Putamen (tissue), 1 donor: ENCODE data around the gene HELZ2.
A peak's percentile ranks its signal among the peaks of the same experiment; 100 is the strongest.
"Not testable (repeated sequence)": the region's sequence is repeated elsewhere in the genome, so short reads cannot be mapped to it uniquely, and the experiment has no call there.

Experiments used
- DNase-seq: peaks from one replicate; pipeline ENCODE4 v3.0.0-alpha.2; 2016; ENCODE audit warnings: low spot score

The HELZ2 gene

GRCh38 chr20:63580796-63581461, 6.9 kb upstream of the HELZ2 start:
- peak; percentile 45 for DNase-seq

DNA sequence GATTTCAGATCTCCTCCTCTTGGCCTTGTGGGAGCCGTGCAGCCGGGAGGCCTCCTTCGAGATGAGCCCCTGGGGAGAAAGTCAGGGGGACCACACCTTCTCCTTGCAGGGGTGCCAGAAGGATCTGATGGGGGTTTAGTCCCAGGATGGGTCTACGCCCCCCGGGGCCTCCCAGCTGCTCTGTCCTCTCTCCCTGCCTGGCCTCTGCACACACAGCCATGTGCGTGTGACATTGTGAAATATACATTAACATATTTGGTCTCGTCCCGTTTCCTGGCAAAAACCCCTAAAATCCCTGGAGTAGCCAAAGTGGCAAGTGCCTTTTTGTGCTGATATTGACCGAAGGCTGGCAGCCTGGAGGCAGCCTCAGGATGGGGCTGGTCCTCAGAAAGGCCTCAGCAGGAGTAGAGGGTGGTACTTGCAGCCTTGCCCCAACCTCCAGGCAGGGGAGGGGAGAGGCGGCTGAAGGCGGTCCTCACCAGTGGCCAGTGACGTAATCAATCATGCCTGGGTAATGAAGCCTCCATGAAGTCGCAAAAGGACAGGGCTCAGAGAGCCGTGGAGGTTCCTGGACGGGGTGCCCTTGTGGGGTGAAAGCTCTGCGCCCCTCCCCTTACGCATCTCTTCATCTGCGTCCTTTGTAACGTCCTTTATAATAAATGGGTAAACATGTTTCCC, 5.1 kb upstream of the HELZ2 start:
- no peak for DNase-seq

GRCh38 chr20:63578224-63579016, 4.4 kb upstream of the HELZ2 start:
- DNase-seq, result no peak

GRCh38 chr20:63577317-63577894, 3.4 kb upstream of the HELZ2 start:
- no peak for DNase-seq

DNA sequence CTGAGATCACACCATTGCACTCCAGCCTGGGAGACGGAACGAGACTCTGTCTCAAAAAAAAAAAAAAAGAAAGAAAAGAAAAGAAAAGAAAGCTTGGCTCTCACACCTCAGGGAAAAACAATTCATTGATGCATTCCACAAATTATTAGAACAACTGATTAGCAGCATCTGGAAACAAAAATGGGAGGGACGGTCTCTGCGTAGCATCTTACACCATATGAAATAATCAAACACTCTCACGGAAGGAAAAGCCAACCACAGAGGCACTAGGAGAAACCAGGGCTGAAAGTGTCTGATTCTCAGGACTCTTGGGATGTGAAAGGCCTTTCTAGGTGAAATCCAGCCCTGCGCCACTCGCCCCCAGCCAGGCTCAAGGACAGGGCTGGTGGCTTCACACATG, 2.3 kb upstream of the HELZ2 start:
- DNase-seq, result no peak

GRCh38 chr20:63574829-63575743, 1.0 kb upstream of the HELZ2 start:
- DNase-seq, result no peak

DNA sequence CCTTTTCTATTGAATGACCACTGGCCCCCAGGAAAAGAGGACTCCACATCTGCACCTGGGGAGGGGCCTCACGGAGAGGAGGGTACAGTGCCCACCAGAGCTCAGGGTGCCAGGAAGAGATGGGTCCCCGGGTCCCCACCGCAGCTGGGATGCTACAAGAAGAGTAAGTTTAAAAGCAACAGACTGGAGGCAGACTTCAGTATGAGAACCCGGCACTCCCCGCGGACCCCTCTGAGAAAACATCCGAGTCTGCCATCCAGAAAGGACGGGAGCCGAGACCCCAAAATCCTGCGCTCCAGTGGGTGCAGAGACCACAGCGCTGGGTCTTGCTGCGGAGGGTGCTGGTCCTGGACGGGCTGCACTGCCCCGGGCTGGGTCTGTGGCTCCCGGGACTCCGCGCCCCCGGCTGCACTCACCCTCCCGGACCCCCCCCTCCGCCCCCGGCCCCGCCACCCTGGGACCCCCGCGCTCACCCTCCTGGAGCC, 350 bp downstream of the HELZ2 start:
- no peak for DNase-seq

GRCh38 chr20:63572788-63573646, 1.0 kb downstream of the HELZ2 start:
- no peak for DNase-seq

DNA sequence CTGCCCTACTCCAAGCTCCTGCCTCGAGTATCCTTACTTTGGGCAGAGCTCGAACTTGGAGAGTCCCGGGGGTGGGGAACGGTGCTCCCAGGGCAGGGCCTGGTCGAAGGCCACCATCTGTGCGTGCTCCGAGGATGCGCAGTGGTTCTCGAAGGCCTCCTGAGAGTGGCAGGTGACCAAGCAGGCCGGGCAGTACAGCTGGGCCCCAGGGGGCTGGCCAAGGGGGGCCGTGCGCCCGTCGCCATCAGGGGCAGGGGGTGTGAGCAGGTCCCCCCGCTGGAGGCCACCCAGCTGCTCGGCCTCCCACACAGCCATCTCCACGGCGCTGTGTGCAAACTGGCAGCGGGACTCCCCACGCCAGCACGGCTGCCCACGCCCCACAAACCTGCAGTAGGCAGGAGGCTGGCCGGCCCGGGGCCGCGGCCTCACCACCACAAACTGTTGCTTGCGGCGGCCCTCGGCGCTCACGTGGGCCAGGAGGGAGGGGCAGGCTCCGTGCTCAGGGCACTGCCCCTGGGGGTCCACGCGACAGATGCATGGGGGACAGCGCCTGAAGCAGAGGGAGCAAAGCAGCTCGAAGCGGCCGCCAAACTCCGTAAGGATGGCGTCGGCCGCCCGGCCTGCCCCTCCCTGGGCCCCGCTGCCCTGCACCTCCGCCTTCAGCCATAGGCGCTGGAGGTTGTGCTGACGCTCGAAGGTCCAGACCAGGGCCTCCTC, 1.8 kb downstream of the HELZ2 start:
- no peak for DNase-seq

- DNase-seq, result not testable (repeated sequence)
Observed at GRCh38 chr20:63571087-63571478, 3.0 kb downstream of the HELZ2 start.

DNA sequence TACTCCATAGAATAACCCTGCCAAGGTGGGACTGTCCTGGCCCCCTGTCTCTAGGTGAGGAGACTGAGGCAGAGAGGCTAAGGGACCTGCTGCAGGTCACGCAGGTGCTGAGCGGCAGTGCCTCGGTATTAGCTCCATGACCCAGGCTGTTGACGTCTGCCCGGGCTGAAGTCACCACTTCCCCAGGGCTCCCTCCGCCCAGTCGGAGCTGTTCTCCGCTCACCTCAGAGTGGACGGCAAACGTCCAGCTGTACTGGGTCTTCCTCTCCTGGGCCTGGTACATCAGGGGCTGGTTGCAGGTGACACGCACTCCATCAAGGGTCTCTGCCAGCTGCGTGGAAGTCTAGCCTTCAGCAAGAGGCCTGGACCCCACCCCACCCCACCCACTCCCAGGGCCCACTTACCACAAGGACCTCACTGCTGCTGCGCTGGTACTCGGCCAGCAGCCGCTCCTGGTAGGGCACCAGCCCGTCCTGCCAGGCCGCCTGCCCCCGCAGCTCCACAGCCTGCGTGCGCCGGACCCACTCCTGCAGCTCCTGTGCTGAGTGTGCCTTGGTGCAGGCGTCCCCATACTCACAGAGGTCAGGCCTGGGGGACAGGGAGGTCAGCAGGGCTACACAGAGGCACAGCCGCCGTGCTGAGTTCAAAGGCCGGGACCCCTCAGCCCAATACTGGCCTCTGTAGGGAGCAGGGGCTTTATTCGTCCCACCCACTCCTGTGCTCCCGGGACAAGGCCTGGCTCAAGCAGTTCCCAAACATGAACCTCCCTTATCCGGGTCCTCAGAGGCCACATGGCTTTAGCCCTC, 3.6 kb downstream of the HELZ2 start:
- DNase-seq, result no peak

DNA sequence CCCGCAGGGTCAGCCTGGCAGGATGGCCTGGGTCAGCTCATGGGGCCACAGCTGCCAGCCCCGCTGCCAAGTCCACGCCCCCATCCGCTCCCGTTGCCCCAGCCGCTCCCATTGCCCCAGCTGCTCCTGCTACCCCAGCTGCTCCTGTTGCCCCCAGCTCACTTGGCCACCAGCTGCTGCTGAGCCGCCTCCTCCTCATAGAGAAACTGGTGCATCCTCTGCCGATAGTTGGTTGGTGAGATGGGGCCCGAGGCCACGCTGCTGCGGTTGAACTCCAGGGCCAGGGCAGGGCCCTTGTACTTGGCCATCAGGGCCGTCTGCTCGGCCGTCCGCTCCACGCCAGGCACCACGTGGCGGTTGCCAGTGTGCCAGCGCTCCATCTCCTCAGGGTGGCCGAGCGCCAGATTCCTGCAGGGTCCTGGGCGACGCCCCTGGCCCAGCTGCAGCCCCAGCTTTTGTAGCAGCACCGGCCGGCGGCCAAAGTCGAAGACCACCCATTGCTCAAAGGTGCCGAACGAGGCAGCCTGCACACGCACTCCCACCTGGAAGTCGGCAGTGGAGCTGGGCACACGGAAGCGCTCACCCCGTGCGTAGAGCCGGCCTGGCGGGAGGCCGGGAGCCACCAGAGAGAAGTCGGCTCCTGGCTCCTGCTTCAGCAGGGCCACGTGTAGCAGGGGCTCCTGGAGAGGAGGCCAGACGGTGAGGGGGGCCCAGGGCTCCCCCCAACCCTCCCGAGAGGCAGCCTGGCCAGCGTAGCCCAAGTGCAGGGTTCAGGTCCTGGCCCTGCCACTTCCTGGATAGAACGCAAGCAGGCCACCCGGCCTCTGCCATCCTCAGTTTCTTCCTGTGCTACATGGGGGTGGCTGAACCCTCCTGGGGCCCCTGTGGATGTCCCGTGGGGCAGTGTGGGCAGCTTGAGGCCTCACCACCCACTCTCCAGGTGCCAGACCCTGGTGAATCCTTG, 4.8 kb downstream of the HELZ2 start:
- DNase-seq, result no peak

- DNase-seq, result no peak
Observed at GRCh38 chr20:63568170-63568981, 5.7 kb downstream of the HELZ2 start.

DNA sequence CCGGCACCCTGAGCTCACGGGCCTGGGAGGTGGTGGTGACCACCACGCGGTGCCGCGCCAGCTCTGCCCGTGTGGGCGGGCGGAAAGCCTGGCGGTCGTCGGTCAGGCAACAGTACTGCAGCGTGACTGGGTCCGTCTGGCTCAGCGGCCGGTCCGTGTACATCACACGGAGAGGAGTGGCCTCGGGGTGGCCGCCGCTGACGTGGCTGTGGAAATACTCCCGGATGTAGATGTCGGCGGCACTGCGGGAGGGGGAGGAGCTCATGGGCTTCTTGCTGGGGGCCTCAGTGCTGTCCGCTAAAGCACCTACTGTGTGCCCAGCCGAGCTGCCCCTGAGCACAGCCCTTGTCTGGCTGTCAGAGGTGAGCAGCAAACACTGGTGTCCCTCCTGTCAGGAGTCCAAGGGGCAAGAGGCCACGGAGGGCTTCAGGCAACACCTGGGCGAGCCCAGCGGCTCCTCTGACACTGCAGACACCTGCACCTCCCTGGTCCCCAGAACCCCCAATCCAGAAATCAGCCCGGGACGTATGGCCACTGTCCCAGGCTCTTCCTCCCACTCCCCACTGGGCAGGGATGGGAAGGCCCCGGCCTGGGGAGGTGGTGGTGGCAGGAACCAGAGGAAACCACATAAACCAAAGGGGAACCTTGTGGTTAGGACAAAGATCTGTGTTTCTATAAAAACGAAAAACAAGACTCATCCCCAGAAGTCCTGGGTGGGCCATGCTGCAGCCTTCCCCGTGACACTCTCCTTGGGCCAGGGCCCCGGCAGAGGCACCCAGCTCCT, 6.5 kb downstream of the HELZ2 start:
- DNase-seq, result no peak

DNA sequence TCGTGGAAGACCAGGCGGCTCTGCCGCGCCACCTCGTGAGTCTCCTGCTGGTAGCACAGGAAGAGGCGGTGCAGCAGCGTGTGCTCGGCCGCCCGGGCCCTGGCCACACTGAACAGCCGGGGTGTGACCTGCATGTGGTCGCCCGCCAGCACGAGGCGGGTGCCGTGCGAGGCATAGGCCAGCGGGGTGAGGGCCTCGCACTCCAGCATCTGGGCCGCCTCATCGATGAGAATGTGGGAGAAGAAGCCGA, 7.0 kb downstream of the HELZ2 start:
- DNase-seq, result no peak

- no peak for DNase-seq
Observed at GRCh38 chr20:63566395-63567135, 7.5 kb downstream of the HELZ2 start.
